SU-DHL-6 (cell line): ENCODE measurements around the gene RANBP1.

Experiments used
- CTCF ChIP-seq: fragments of 200-600 bp; sonication (generic); IDR thresholded peaks from one replicate; pipeline ENCODE4 v1.5.1; 2017; ENCODE audit warnings: antibody characterized with exemption, mild to moderate bottlenecking, low read length, moderate library complexity; ENCODE audit not compliant: insufficient read depth, poor library complexity, severe bottlenecking
- EZH2phosphoT487 ChIP-seq: fragments of 200-600 bp; sonication (generic), shearing (Covaris generic); conservative IDR thresholded peaks from 2 replicates; pipeline ENCODE4 v1.6.1; 2018; ENCODE audit warnings: mild to moderate bottlenecking, antibody characterized with exemption, low read length, moderate library complexity, mixed read lengths

GRCh38 chr22:20124083-20124787 lies 8.3 kb downstream of the RANBP1 start:
- TF ChIP-seq CTCF = no peak
- no peak for TF ChIP-seq EZH2phosphoT487
